Amniotic epithelial cell (primary cell): Measurements from ENCODE around the gene NGB.
"Not testable (repeated sequence)": the region's sequence is repeated elsewhere in the genome, so short reads cannot be mapped to it uniquely, and the experiment has no call there.

Experiments used
- DNase-seq: peaks from one replicate; pipeline ENCODE4 v3.0.0-alpha.2; 2010; ENCODE audit warnings: low read depth

The NGB gene, protein sequence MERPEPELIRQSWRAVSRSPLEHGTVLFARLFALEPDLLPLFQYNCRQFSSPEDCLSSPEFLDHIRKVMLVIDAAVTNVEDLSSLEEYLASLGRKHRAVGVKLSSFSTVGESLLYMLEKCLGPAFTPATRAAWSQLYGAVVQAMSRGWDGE

DNA sequence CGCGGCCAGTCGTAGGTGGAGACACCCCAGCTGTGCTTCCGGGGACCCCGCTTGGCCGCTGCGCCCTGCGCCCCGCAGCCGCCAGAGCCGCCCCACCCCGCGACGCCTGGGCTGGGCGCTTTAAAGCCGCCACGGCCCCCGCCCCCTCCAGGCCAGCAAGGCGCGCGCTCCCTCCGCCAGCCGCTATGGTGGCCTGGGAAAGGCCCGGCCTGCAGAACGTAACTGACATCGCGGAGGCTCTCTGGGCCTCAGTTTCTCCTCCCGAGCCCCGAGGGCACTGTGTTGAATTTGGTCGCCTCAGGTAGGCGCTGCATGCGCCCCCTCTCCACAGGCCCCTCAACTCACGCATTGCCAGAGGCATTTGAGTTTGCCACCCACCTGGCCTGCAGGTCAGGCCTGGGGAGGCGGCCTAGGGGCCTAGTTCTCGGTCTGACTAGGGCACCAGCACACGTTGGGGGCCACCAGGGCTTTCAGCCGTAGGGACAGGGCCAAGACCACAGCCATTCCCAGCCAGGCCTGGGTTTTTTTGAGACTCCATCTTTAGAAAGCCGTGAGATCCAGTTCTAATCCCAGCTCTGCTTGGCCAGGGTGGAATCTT is at the start of gene NGB:
Gene NGB, minus strand, starts transcription at position 94 of the 598 bp plus-strand sequence. CDS start 269 bp downstream, outside the sequence.
- no peak for DNase-seq

DNA sequence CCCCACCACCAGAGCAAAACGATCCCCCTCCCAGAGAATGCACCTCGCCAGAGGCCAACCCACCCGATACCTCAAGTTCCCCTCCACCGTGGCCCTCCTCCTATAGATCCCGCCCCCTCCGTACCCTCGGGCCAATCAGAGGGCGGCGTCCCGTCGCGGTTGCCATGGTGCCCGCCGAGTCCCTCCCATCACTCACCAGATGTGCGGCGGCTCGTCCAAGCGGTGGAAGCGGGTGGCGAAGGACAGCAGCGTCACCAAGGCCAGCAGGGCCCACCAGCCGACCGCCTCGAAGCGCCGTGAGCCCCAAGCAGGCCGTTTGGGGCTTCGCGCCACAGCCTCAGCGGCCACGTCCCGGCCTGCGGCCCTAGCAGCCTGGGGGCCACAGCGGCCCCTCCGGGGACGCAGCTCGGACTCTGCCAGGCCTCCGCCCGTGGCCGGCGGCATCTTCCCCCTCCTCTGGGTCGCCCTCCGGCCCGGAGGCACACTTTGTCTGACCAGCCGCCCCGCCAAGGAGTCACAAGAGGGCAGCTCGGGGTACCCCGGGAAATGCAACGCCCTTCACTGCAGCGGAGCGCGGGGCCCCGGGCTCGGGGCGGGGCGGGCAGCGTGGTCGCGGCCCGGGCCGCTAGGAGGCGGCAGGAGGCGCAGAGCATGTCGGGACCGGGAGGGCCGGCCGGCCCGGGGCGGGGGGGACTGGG is 49.4 kb upstream of the NGB start, which contains the start of gene POMT2:
Gene POMT2, minus strand, starts transcription at position 646 of the 698 bp plus-strand sequence. Its CDS starts 202 bp downstream, at position 444.
- peak; percentile 73 for DNase-seq

DNA sequence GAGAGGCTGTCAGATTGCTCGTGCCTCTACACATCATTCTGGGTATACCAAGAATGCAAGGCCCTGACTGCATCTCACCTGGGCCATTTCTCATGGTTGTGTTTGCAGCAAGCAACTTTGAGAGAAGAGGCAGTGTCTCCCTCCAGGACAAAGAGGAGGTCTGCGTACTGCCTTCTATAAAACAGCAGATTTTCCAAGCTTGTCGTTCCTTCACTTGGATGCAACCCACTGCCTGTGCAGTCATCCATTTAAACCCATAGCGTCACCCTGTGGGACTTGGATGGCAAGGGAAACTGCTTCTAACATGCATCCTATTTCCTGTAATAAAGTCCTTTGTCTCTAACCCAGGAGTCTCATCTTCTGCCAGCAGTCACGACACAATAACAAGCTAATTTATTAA is 48.4 kb upstream of the NGB start:
- DNase-seq = no peak

DNA sequence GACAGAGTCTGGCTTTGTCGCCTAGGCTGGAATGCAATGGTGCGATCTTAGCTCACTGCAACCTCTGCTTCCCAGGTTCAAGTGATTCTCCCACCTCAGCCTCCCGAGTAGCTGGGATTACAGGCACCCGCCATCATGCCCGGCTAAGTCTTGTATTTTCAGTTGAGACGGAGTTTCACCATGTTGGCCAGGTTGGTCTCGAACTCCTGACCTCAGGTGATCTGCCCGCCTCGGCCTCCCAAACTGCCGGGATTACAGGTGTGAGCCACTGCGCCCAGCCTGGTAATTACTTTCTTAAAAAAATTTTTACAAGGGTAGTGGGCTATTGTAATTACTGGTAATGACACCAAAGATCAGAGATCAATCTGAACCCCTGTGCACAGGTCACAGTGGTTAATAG is 47.8 kb upstream of the NGB start:
- not testable (repeated sequence) for DNase-seq

DNA sequence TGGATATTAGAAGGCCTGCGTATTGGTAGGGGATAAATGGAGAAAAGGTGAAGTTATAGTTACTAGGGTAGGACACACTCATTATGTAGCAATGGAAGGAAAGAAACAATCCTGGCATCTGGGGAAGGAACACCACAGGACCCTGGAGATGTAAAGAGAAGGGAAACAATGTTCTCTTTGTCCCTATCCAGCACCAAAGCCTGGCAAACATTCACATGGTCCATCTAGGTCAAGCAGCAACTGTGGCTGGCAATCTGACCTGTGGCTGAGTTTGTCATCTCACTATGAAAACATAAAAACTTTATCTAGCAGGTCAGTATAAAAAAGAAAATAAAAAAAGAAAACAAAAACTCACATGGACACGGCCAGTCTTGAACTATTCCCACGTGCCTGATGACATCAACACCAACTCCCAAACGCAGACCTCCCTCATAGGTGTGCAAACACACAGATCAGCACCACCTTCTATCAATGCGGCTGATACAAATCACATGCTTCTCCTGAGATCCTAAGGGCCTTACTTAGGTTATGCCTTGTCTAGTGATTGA is 47.1 kb upstream of the NGB start:
- DNase-seq = no peak

DNA sequence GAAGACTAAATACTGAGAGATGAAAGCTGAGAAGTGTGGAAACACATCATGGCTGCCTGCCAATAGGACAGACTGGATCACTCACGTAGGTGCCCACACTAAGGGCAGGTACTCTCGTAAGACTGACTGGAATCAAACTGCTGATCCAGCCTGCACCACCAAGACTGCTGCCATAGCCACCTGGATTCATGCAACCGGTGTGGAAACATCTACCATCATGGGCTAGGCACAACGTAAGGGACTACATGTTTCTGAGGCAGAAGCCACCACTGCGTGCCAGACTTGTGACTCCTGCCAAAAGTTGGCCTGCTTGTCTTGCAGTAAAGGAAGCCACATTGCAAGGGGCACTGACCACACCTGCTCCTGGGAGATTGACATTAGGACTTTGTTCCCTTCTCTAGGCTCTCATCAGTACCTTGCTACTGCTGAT is 45.9 kb upstream of the NGB start:
- DNase-seq = no peak

DNA sequence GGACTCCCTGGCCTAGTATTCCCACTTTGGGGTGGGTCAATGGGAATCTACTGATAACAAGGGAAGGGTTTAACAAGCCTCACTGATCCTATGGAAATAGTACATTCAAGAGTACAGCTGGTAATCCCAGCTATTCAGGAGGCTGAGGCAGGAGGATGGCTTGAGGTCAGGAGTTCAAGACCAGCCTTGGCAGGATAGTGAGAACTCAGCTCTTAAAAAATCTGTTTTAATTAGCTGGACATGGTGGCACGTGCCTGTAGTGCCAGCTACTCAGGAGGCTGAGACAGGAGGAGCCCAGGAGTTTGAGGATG is 45.1 kb upstream of the NGB start:
- no peak for DNase-seq

DNA sequence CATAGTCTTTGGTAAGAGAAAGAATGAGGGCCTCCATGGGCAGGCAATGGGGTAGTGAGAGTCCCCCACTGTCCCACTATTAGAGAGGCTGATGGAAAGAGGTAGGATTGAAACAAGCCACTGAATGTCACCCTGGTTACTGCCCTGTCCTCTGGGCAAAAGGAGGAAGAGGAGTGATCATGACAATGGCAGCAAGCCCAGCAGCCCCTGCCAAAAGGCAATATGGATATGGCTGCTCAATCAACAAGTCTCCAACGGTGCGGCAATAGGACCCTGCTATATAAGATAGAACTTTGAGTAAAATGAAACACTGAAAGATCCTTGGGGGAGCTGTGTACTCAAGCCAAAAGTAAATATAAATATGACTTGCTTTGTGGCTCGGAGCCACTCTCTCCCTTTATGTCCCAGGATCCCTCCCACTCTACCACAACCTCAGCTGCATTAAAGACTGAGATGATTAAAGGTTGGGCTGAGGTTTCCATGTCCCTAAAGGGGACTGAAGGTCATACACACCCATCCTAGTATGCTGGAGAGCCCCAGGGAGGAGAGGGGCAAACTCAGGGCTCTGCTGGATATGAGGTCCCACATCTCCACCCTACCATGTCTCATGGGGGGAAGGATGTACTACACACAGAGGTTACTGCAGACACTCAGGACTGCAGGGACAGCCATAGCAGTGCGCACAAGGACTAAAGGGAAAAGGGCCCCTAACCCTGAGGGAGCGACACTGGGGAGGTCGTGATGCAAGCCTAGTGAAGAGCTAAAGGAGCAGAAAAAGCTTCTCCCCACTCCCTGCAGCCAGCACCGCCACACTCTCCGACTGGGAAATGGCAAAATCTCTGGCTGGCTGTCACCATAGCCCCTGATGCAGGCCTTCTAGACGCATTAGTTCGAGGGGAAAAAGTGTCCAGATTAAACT is 43.8 kb upstream of the NGB start:
- no peak for DNase-seq

DNA sequence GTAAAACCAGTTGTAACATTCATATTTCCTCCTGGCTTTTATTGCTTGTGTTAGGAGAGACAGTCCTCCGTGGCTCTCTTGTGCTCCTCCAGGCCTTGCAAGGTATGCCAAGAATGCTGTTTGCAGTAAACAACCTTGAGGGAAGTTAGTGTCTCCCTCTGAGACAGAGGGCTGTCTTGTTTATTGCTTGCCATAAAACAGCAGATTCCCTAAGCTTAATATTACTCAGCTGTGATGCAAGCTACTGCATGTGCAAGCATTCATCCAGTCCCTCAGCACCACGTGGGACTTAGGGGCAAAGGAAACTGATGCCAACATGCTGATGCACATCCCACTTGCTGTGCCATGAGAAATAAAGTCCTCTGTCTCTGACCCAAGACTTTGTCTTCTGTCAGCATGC is 43.0 kb upstream of the NGB start:
- DNase-seq = peak; percentile 99

DNA sequence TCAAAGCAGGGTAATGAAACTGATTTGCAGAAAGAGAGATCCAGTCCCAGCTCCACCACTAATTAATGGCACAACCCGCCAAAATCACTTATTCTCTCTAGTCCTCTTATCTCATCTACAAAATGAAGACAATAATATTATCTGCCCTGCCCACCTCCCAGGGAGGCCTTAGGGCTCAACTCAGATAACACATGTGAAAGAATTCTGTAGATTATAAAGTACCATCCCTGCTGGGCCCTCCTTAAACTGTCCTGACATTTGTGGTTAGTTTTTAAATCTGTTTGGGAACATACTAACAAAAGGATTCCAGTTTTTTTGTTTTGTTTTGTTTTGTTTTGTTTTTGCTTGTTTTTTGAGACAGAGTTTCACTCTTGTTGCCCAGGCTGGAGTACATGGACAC is 42.4 kb upstream of the NGB start:
- peak; percentile 64 for DNase-seq

DNA sequence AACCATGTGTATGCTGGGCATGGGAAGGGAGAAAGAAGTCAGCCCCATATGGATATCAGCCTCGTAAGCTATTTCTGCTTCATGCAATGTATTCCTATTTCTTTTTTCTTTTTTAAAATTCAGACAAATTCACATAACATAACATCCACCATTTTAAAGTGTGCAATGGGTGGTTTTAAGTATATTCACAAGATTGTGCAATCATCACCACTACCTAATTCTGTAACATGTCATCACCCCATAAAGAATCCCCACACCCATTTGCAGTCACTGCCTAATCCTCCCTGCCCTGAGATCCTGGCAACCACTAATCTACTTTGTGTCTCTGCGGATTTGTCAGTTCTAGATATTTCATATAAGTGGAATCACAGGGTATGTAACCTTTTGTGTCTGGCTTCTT is 40.2 kb upstream of the NGB start:
- peak; percentile 82 for DNase-seq

DNA sequence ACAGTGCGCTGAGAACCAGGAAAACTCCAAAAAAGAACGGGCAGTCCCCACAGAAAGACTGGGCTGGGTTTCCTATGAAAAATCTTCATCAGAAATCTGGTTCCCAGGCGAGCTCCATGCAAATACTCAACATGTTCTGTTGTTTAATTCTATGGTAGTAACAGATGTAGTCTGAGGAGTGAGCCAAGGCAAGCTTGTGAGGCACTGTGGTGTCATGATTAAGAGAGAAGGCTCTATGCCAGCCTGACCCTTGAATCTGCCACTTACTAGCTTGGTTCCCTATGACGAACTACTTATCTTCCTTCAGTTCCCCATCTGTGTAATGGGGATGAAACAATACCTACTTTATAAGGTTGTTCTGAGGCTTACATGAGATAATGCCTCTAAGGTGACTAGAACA is 39.0 kb upstream of the NGB start:
- DNase-seq = no peak

DNA sequence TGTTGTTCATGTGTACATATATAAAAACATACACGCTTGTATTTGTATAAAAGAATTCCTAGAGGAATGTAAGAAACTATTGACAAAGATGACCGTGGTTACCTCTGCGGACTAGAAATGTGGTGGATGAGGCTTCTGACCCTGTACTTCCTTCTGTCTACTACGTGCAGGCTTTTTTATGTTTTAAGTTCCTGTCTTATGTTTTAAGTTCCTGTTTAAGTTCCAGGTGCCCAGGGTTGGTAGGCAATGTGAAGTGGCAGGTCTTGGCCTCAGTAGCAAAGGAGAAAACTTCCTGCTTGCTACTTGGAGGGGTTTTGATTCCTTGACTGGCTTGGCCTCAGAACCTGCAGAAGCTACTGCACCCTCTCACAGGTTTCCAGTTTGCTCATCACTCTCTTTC is 38.1 kb upstream of the NGB start:
- no peak for DNase-seq

DNA sequence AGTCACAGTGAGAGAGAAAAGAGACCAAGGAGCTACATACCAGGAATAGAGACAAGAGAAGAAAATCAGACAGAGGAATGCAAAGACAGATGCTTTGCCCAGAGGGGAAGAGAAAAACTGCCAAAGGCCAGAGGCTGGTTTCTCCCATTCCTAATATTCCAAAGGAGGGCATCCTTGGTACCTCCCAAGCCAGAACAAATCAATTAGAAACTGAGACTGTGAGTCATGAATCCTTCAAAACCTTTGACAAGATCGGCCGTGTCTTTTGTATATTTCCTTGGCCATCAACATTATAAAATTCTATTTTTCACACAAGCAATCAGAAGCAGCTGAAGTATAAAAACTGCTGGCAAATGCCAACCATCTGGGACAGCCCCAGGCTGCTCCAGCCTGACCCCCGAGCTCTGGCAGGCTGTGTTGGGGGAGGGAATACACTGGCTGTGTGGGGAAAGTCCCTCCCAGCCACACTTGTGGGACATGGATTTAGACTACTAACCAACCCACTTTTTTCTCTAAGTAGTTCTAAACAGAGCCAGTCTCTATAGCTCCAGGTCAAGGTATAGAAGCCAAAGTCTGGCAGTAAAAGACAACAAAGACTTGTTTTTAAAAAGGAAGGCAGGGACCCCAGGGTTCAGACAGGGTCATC is 36.0 kb upstream of the NGB start:
- no peak for DNase-seq

DNA sequence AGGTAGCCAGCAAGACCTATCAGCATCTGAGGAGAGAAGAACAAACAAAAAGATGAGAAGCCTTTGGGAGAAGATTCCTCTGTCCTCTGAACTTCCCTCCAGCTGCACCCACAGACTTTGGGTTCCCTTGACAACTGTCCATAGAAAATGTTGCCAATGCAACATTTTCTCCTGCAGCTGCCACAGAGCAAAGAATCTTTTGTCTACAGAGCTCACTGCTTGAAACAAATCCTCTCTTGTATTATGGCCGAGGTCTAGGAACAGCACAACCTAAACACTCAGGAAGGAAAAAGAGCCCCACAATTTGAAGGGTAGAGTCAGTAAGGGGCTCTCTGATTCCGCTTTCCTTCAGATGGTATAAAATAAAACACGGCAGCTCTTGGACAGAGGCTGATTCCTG is 35.4 kb upstream of the NGB start:
- no peak for DNase-seq

DNA sequence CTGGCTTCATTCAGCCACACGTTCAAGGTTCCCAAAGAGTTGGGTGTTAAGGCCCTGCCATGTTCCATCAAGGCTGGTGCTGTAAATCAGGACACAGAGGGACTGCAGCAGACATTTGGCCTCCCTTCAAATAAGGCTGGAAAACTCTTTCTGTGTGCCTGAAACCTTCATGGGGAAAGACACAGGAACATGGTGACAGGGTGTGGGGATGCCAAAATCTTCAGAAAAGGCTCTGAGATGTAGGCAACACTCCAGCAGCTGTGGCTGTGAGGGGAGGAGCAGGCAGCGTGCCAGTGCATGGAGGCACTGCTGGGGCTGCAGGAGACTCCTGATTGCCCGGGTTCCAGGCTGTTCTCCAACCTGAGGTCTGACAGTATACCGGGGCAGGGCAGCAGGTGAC is 34.7 kb upstream of the NGB start:
- DNase-seq = no peak

DNA sequence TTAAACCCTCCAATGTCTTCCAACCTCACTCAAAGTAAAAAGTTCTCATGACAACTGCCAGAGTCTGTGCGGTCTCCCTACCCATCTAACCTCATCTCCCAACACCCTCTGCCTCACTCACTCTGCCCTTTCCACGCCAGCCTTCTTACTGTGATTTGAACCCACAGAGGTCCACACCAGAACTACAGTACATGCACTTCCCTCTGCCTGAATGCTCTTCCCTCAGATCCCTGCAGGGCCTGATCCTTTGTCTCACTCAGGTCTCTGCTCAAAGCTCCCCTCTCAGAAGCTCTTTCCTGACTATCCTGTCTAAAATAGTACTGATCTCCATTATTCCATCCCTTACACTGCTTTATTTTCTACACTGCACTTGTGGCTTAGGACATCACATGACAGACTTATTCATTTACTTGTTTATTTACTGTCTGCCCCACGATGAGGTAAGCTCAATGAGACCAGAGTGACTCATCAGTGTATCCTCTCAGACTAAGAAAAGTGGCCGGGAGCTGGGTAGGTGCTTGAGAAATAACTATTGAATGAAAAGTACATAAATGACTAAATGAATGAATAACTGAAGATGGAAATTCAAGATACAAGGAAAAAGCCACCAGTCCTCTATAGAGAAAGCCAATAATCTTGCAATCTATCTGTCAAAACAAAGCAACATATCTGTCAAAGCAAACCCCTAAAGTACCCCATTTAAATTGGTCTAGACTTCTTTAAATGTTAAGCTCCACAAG is 32.6 kb upstream of the NGB start:
- DNase-seq = peak; percentile 98

DNA sequence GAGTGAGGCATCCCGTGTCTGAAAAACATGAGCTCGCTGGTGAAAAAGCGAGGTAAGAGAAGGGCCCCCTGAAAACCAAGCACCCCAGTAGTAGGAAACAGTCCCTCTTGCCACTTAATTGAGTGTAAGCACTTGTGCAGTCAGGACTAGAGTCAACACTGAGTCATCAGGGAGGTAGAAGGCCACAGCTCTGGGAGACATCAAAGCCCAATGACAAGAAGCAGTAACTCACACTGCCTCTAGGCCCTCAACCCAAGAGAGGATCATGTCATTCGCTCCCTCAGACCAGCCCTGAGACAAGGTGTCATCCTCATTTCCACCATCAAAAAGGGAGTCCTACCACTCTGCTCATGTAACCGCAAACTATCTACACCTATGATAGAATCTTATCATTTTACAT is 31.9 kb upstream of the NGB start:
- DNase-seq = peak; percentile 84

DNA sequence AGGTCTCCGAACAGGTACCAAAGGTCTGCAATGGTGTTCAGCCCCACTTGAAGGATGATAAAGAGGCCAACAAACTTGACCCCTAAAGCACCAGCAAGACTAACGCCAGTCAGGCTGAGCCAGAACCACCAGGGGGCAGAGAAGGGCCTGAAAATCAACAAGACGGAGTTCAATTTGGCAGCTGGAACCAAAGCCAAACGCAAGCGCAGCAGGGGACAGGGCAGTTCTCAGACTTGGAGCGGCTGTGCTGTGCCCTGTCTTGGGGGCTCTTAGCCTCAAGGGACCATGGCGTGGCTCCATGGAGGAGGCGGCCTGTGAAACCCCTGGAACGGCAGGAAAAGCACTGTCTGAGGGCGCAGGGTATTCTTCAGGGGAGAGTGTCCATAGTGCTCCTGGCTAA is 30.1 kb upstream of the NGB start:
- peak; percentile 84 for DNase-seq

DNA sequence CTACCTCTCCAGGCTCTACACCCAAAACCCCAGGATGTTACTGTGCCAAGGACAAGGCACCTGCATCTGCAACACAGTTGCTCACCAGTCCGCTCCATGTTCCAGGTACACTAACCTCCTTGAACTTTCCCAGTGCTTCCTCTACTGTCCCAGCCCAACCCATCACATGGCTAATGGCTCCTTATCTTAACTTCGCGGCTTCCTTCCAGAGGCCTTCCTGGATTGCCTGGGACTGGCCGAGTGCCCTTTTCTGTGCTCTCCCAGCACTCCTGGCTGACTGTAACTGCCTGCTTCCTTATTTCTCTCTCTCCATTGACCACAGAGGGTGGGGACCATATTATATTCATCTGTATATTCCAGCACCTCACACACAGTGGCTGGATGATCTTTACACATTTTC is 28.8 kb upstream of the NGB start:
- no peak for DNase-seq

DNA sequence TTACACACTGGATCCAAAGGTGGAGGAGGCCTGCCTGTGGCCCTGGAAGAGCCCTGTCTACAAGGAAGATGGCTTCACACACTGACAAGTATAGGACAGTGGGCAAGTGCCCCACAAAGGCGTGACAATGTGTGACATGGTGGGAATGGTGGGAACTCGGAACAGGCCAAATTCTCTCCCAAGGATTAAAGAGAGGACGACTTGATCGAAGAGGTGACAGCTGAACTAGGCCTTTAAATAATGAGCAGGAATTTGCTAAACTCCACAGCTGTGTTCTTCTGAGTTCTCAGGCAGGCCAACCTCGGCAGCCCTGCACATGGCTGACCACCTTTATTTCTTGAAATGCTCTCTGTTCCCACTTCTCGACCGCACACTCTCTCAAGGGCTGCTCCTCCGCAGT is 25.9 kb upstream of the NGB start:
- no peak for DNase-seq
